ENCODE data around the gene FKBP15.

GRCh38 chr9:113185271-113185670 lies 35.8 kb downstream of the FKBP15 start:
- TF ChIP-seq, protein P1, sequence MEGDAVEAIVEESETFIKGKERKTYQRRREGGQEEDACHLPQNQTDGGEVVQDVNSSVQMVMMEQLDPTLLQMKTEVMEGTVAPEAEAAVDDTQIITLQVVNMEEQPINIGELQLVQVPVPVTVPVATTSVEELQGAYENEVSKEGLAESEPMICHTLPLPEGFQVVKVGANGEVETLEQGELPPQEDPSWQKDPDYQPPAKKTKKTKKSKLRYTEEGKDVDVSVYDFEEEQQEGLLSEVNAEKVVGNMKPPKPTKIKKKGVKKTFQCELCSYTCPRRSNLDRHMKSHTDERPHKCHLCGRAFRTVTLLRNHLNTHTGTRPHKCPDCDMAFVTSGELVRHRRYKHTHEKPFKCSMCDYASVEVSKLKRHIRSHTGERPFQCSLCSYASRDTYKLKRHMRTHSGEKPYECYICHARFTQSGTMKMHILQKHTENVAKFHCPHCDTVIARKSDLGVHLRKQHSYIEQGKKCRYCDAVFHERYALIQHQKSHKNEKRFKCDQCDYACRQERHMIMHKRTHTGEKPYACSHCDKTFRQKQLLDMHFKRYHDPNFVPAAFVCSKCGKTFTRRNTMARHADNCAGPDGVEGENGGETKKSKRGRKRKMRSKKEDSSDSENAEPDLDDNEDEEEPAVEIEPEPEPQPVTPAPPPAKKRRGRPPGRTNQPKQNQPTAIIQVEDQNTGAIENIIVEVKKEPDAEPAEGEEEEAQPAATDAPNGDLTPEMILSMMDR (conservative IDR thresholded peaks at IDR 0.05; ENCODE audit: low read depth in 2 of 2), result no peak
- TF ChIP-seq REST (IDR thresholded peaks at IDR 0.05; ENCODE audit: unreplicated experiment) (no peak), EZH2phosphoT487 (IDR thresholded peaks at IDR 0.05; ENCODE audit: unreplicated experiment) (no peak), STAT1 (IDR thresholded peaks at IDR 0.05; ENCODE audit: unreplicated experiment) (no peak), EZH2 (IDR thresholded peaks at IDR 0.05; ENCODE audit: low read depth, unreplicated experiment) (no peak), POLR2AphosphoS5 (IDR thresholded peaks at IDR 0.05; ENCODE audit: low read depth) (no peak), NANOG (IDR thresholded peaks at IDR 0.05; ENCODE audit: borderline replicate concordance) (no peak), JUNB (IDR thresholded peaks at IDR 0.05; ENCODE audit: unreplicated experiment) (no peak), CREB1 (CRISPR knock-in tag; IDR thresholded peaks at IDR 0.05; ENCODE audit: low read depth) (no peak), ZNF331 (CRISPR knock-in tag; IDR thresholded peaks at IDR 0.05; ENCODE audit: low read depth) (no peak), ZNF114 (CRISPR knock-in tag; IDR thresholded peaks at IDR 0.05) (no peak)
- TF ChIP-seq, protein P2, sequence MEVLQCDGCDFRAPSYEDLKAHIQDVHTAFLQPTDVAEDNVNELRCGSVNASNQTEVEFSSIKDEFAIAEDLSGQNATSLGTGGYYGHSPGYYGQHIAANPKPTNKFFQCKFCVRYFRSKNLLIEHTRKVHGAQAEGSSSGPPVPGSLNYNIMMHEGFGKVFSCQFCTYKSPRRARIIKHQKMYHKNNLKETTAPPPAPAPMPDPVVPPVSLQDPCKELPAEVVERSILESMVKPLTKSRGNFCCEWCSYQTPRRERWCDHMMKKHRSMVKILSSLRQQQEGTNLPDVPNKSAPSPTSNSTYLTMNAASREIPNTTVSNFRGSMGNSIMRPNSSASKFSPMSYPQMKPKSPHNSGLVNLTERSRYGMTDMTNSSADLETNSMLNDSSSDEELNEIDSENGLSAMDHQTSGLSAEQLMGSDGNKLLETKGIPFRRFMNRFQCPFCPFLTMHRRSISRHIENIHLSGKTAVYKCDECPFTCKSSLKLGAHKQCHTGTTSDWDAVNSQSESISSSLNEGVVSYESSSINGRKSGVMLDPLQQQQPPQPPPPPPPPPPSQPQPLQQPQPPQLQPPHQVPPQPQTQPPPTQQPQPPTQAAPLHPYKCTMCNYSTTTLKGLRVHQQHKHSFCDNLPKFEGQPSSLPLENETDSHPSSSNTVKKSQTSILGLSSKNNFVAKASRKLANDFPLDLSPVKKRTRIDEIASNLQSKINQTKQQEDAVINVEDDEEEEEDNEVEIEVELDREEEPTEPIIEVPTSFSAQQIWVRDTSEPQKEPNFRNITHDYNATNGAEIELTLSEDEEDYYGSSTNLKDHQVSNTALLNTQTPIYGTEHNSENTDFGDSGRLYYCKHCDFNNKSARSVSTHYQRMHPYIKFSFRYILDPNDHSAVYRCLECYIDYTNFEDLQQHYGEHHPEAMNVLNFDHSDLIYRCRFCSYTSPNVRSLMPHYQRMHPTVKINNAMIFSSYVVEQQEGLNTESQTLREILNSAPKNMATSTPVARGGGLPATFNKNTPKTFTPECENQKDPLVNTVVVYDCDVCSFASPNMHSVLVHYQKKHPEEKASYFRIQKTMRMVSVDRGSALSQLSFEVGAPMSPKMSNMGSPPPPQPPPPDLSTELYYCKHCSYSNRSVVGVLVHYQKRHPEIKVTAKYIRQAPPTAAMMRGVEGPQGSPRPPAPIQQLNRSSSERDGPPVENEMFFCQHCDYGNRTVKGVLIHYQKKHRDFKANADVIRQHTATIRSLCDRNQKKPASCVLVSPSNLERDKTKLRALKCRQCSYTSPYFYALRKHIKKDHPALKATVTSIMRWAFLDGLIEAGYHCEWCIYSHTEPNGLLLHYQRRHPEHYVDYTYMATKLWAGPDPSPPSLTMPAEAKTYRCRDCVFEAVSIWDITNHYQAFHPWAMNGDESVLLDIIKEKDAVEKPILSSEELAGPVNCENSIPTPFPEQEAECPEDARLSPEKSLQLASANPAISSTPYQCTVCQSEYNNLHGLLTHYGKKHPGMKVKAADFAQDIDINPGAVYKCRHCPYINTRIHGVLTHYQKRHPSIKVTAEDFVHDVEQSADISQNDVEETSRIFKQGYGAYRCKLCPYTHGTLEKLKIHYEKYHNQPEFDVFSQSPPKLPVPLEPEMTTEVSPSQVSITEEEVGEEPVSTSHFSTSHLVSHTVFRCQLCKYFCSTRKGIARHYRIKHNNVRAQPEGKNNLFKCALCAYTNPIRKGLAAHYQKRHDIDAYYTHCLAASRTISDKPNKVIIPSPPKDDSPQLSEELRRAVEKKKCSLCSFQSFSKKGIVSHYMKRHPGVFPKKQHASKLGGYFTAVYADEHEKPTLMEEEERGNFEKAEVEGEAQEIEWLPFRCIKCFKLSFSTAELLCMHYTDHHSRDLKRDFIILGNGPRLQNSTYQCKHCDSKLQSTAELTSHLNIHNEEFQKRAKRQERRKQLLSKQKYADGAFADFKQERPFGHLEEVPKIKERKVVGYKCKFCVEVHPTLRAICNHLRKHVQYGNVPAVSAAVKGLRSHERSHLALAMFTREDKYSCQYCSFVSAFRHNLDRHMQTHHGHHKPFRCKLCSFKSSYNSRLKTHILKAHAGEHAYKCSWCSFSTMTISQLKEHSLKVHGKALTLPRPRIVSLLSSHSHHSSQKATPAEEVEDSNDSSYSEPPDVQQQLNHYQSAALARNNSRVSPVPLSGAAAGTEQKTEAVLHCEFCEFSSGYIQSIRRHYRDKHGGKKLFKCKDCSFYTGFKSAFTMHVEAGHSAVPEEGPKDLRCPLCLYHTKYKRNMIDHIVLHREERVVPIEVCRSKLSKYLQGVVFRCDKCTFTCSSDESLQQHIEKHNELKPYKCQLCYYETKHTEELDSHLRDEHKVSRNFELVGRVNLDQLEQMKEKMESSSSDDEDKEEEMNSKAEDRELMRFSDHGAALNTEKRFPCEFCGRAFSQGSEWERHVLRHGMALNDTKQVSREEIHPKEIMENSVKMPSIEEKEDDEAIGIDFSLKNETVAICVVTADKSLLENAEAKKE (CRISPR knock-in tag; IDR thresholded peaks at IDR 0.05), result no peak

Data from GM23338 (cell line).